ENCODE measurements around the gene ODAD2. TPM values are rescaled to one million over a fixed set of nuclear protein-coding genes. Genes with fewer than 3 reads are reported as not detected.
A peak's percentile ranks its signal among the peaks of the same experiment; 100 is the strongest.
"Not testable (repeated sequence)": the region's sequence is repeated elsewhere in the genome, so short reads cannot be mapped to it uniquely, and the experiment has no call there.

Gene ODAD2, protein sequence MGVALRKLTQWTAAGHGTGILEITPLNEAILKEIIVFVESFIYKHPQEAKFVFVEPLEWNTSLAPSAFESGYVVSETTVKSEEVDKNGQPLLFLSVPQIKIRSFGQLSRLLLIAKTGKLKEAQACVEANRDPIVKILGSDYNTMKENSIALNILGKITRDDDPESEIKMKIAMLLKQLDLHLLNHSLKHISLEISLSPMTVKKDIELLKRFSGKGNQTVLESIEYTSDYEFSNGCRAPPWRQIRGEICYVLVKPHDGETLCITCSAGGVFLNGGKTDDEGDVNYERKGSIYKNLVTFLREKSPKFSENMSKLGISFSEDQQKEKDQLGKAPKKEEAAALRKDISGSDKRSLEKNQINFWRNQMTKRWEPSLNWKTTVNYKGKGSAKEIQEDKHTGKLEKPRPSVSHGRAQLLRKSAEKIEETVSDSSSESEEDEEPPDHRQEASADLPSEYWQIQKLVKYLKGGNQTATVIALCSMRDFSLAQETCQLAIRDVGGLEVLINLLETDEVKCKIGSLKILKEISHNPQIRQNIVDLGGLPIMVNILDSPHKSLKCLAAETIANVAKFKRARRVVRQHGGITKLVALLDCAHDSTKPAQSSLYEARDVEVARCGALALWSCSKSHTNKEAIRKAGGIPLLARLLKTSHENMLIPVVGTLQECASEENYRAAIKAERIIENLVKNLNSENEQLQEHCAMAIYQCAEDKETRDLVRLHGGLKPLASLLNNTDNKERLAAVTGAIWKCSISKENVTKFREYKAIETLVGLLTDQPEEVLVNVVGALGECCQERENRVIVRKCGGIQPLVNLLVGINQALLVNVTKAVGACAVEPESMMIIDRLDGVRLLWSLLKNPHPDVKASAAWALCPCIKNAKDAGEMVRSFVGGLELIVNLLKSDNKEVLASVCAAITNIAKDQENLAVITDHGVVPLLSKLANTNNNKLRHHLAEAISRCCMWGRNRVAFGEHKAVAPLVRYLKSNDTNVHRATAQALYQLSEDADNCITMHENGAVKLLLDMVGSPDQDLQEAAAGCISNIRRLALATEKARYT
- 0.85 and 3.8 TPM in 2 replicates for total RNA-seq

DNA sequence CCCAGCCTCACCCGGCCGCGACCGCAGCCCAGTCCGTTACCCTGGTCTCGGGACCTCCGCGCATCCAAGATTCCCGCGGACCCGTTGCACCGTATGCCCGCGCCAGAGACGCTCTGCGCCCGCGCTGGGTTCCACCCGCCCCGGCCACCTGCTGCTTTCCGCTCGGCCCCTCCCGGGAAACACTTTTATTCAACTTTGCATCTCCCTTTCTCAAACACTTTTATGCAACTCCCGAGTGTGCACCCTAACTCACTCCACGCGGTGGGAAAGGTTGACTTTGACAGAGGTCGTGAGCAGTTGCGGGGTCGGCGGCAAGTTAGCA, at the start of gene ODAD2:
Gene ODAD2 (minus strand): TSS at position 126 of the 322 bp plus-strand sequence. CDS start 3,937 bp downstream, outside the sequence.
- no peak for DNase-seq

DNA sequence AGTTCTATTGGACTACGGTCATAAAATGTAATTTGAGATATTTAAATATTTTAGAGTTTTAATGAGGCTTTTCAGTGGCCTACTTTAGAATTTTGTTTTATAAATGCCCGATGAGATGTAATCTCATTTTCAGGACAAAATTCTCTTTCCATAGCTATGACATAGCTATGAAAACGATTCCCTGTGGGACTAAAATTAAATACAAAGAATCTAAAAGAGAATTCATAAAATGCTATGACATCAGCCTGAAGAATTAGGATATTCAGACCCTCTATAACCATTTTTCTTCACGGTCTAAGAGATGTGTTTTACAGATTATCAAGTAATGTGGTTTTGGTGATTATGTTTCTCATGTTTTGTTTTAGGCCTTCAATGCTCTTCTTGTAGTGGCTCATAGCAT, 48.2 kb upstream of the ODAD2 start:
- no peak for DNase-seq

DNA sequence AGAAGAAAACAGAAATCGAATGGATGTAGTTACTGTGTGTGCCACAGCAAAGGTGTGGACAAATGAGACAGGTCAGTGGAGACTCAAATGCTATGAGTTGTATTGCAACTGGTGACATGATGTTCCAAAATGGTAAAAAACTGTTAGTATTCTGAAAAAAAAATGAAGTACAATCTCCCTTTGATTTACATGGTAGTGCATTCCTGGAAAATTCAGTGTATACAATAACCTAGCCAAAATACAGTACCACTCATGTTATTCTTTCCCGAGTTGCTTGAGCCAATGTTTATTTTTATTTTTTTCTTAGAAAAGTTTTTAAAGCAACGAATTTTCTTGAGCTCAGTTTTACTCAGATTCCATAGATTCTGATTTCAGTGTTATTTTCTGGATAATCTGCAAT, 47.7 kb upstream of the ODAD2 start:
- DNase-seq, result no peak

DNA sequence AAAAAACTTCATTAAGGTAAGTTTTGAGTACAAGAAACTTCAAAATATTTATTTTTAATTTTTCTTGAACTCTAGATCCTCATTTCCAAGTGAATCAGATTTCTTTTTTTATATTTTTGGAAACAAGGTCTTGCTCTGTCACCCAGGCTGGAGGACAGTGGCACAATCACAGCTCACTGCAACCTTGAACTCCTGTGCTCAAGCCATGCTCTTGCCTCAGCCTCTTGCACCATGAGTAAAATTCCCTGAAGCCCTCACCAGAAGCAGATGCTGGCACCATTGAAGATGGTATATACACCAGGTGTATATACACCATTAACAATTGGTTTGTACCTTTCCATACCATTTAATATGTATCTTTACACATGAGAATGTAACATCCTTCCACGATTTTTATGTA, 45.1 kb upstream of the ODAD2 start:
- DNase-seq, result no peak

DNA sequence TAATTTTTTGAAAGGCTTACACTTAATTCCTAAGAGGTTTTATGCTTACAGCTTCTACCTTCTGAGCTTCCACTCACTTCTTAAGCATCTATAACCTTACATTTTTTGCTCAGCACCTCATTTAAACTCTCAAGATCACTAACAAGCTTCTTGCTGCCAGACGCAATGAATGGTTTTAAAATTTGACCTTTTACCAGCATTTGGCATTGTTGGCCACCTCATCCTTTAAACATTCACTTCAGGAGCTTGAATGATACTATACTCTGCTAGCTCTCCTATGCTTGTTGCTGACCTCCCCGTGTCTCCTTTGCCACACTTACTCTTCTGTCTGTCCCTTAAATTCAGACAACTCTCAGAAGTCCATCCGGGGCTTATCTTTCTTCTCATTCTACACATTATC, 37.7 kb upstream of the ODAD2 start:
- no peak for DNase-seq

DNA sequence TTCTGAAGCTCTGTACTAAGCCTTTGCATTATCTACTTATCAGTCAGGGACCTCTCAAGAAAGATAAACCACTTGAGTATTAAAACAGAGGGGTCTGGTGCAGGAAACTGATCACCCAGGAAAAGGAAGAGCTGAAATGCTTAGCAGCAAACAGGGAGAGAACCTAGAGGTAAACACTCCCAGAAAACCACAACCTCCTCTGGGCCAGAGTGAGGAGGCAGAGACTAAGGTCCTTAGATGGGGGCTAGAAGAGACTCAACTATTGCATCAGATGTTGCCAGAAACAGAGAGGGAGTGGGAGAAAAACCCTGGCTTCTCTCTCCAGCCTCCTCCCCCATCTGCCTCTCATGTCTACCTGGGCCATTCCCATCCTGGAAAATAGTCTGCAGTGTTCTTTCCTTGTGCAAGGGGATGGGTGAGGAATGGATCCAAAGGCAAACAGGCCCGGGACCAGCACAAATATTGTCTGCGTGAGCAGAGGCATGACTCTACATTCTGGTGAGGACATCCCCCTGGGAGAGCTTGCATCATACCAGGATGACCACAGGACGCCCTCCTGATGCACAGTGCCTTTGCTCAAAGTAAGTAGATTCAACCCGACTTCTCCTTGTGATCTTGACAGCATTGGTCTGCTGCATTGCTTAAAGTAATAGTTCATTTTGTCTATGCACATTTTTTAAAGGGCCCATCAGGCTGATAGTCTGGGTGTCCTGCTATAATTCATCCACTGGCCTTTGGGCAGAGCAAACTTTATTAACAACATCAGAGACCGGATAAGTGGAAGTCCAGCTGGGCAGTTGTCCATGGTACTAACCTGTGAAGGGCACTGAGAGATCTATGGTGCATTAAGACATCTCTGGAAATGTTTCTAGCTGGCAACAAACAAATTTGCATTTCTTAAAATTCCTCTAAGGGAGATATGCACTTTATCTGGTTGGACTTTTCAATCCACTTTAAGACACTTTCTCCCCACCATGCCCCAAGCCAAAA, 22.4 kb upstream of the ODAD2 start:
- no peak for DNase-seq

DNA sequence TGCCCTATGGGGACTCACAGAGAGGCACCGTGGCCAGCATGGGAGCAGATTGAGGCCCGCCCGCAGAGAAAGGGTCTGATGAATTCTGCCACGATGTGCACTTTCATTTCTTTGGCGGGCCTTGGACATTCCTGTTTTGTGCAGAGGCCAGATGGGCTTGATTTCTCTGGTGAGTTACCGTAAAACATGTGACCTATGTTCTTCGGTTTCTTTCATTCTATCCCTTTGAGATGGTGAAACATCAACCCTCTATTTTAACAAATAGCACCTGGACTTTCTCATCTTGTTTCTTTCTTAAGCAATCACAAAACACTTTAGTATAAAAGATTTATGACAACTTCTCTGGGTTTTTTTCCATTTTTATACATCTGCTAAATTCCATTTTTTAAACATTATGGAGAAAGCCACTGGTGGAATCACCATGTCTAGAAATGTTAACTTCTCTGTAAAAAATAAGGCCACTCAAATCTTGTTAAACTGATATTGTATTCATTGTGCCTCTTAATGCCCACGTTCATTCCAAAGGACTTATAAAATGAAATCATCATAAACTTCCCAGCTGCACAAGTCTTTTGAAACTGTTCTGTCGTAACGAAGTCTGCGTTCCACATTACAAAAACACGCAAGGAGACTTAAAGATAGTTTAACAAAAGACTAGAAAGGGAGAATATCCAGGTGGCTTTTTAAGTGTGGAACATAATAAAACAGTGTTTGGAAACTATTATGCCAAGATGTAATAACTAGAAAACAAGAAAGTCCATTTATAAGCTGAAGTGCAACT, 21.4 kb upstream of the ODAD2 start:
- no peak for DNase-seq

DNA sequence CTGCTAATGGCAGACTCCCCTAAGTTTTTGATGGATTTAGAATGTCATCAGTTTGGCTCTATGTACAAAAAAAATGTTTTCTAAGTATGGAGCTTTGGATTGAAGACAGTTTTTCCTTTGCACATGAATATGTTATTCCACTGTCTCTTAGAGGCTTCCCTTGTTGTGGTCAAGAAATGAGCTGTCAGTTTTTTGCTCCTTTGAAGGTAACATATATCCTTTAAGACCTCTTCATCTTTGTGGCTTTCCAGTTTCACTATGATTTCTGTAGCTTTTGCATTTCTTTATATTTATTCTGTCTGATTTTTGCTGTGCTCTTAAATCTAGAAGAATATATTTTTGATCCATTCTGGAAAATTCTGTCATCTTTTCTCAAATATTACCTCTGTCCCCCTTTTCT, 15.8 kb upstream of the ODAD2 start:
- DNase-seq, result no peak

DNA sequence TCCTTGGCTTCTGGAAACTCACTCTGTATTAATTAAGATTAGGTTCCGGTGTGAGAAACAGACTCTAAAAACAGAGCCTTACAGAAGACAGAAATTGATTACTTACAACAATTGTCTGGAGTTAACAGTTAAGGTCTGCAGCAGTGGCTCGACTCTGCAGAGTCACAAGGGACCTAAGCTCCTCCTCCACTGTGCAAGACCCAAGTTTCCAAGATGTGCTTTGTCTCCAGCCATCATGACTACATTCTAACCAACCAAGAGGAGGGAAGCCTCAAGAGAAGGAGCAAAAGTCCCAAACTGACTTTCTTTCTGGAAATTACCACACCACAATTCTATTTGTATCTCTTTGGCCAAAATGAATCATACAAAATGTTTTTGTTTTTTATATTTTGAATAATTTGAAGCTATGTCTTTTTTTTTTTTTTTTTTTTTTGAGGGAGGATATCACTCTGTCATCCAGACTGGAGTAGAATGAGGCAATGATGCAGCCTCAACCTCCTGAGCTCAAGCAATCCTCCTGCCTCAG, 14.2 kb upstream of the ODAD2 start:
- no peak for DNase-seq

DNA sequence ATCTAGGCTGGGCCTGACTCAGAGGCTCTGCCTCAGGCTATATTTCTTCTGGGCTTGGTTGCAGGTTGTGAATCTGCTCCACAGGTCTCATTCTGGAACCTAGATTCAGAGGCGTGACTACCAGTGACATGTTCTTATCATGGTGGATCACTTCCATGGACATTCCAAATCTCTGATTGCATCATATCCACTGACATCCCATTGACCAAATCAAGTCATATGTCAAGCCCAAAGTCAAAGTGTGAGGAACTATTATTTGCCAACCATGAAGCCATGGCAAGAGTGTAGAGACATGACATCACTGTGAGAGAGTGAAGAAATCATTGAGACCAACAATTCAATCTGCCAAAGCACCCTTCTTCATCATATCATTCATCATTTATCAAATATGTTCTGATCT, 11.9 kb upstream of the ODAD2 start:
- DNase-seq, result no peak

DNA sequence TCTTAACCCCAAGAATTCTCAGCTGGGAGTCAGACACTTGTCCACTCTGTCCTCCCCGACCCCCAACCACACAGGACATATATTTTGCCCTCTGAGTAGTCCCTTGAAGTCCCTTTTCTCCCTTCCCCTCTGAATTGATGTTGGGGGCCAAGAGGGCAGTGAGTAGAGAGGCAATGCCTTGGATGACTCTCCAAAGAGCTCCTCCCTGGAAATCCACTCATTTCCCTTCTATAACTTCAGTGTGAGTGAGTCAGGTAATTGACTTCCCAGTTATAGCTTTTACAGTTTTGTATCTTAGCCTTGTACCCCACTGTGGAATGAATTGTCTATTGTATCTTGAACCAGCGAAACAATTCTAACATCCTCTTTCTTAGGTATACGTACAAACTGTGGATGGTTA, 9.2 kb upstream of the ODAD2 start:
- DNase-seq, result peak; percentile 80

DNA sequence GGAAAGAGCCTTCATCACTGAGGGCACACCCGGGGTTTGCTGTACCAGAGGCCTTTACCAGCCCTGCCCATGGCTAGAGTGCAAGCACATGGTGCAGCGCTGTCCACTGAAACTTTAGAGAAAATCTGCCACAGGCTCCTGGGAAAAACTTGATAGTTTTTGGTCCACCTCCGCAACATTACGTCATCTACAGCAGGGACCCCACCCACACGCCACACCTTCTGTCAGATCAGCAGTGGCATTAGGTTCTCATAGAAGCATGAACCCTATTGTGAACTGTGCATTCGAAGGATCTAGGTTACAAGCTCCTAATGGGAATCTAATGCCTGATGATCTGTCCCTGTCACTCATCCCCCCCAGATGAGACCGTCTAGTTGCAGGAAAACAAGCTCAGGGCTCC, 2.5 kb upstream of the ODAD2 start:
- no peak for DNase-seq

DNA sequence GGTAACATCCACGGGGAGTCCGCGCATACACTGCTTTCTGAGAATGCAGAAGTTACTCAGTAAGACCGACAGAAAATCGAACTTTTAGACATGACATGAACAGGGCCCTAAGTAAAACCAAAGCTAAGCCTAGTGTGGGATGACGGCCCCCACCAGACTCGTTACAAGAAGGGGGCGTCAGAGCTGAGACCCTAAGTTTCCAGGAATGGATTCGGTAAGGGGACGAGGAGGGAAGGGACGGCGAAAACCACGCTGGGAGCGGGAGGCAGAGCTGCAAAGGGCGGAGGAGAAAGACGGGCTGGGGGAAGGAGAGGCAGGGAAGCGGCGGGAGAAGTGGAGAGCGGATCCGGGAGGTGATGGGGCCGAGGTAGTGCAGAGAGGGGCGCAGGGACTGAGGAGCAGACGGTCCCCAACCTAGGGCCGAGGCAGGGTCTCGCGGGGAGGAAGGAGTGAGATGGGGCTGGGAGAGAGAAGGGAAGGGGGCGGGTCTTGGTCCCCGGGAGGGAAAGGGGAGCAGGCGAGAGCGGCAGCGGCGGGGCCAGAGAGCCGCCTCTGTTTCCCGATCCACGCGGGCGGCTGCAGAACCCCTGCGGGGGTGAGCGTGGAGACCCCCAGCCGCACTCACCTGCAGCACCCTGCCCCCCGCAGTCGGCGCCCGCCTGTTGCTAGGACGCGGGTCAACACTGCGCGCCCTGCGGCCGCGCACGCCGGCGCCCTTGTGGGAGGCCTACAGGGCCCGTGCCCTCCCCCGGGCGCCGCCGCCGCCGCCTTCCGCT, 513 bp downstream of the ODAD2 start:
- peak; percentile 62 for DNase-seq

DNA sequence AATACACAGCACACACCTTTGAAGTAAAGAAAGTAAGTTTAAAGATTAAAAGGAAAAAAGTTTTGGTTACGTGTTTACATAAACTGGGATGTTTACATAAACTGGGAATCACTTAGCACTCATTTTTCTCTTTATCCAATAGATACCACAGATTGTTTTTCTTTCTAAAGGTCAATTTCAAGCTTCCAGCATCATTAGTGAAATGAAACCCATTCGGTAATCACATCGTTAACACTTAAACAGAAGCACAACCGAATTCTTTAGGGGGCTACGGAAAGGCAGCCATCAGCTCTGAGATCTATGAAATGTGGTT, 1.1 kb downstream of the ODAD2 start:
- DNase-seq, result no peak

DNA sequence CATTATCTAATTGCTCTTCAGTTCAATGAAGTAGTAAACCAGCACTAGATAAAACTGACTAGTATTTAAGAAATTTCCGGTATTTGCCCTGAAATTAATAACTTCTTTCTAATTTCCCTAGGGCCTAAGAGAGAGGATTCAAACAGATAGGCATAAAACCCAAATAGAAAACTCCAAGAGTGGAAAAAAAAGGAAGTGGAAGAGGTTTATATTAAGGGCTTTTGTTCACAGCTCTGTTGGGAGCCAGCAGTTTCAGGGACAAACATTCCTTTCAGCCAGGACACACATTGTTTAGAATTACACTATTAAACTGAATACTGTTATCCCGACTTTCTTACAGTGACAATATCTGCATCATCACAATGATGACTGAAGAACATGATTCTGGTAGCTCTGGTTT, 3.6 kb downstream of the ODAD2 start:
- DNase-seq, result peak; percentile 10

DNA sequence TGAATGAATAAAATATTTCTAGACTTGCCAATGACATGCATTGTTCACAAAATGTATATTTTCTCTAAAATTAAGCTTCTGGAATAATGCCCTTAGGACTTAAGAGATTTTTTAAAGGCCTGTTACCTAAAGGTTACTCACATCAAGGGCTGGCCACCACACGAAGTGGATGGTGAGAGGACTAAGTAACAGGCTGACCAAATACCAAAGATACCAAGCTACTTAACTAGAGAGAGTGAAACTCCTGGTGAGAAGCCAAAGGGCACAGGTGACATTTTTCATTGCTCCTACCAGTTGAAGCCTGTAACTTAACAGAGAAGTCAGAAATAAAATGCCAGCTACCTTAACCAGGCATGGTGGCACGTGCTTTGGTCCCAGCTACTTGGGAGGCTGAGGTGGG, 9.5 kb downstream of the ODAD2 start:
- DNase-seq, result not testable (repeated sequence)

DNA sequence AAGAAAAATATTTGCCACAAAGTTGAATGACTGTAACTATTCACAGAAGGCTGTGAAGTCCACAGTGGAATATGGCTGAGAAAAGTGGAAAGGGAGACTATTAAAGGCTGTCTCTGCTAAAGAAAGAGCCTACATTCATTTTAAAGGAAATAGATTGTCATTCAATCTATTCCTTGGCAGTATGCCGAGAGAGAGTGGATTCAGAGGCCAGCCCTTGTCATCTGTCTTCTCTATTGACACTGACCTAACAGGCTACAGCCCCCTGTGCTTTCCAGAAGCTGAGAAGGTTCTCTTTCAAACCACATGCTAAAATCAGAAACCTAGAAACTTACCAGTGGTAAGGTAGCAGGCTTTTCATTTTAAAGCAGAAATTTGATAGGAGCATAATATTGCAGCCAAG, 12.1 kb downstream of the ODAD2 start:
- DNase-seq, result no peak

DNA sequence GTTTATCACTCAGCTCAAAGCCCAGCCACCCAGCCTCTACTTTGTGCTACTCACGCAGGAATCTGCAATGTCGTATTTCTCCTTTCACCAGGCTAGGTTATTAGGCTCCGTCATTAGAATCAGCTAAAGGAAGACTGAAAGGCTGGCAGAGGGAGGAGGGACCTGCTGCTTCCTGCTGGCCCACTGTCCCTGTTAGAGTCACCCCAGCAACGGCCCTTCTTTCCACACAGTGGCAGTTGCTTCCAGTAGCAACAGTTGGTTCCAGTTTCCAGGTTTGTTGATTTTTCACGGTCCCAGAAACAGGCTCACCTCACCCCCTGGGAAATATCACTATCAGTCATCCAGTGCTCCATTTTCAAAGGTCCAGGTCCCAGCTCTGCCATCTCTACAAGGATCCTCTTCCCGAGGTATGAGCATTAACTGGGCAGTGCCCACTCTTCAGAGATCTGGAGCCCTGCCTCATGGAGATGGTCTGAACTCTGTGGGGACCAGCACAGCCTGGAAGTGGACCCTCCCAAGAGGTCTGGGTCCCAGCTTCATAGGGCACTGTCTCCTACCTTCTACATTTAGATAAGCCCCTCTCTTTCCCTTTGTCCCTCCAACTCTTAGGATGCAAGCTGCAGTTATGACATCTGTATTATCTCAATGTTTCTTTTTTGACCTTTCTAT, 15.9 kb downstream of the ODAD2 start:
- no peak for DNase-seq

DNA sequence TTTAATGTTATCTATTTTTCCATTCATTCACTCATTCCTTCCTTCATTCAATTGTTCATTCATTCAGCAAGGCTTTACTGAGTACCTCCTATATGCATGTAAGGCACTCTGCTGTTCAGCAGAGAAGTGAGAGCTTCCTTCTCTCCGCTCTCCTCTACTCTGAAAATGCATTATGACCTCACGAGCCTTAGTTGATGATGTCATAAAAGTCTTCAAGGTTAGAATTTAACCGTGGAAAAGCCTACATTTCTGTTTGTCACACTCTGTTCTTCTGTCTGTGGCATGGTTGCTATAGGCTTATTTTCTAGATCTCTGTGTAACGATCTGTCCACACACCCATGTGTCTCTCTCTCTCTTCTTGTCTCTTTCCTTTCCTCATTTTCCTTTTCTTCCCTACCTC, 17.1 kb downstream of the ODAD2 start:
- no peak for DNase-seq

DNA sequence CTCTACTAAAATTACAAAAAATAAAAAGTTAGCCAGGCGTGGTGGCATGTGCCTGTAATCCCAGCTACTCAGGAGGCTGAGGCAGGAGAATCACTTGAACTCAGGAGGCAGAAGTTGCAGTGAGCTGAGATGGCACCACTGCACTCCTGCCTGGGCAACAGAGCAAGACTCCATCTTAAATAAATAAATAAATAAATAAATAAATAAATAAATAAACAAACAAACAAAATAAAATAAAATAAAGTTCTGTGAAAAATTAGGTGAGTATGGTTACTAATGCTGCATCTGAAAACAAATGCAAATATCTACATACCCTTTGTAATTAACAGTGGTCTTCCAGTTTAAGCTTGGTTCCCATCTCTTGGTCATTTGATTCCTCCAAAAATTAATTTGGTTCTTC, 28.1 kb downstream of the ODAD2 start:
- not testable (repeated sequence) for DNase-seq
